GM23338 (cell line): ENCODE measurements around the gene PGR. TPM values are rescaled to one million over a fixed set of nuclear protein-coding genes. Genes with fewer than 3 reads are reported as not detected.

Source experiments
- ATAC-seq: fragments of 200-7000 bp; cut with Tn5 transposase; 3 replicates; pipeline ENCODE4 v1.9.1; 2020
- DNase-seq: peaks from one replicate; pipeline ENCODE4 v3.0.0-alpha.2; 2015; ENCODE audit warnings: low spot score
- H2AFZ ChIP-seq: fragments of 200-600 bp; sonication (generic); 2 replicates; pipeline ENCODE4 v1.8.0; 2016; ENCODE audit warnings: antibody characterized with exemption, mild to moderate bottlenecking, moderate library complexity
- H3F3A ChIP-seq: fragments of 200-600 bp; sonication (generic); replicated peaks from 2 replicates; pipeline ENCODE4 v1.8.0; 2017; ENCODE audit warnings: antibody characterized with exemption, mixed run types, low read depth
- H3K27ac ChIP-seq: fragments of 200-600 bp; sonication (generic); 2 replicates; pipeline ENCODE4 v1.6.1; 2016; ENCODE audit warnings: low read depth
- H3K27me3 ChIP-seq: fragments of 200-600 bp; sonication (generic); 2 replicates; pipeline ENCODE4 v1.8.0; 2016; ENCODE audit warnings: mild to moderate bottlenecking, mixed run types, moderate library complexity; ENCODE audit not compliant: insufficient read depth
- H3K36me3 ChIP-seq: fragments of 200-600 bp; sonication (generic); 2 replicates; pipeline ENCODE4 v1.8.0; 2016; ENCODE audit warnings: mild to moderate bottlenecking; ENCODE audit not compliant: insufficient read depth
- H3K4me1 ChIP-seq: fragments of 200-600 bp; sonication (generic); 2 replicates; pipeline ENCODE4 v1.8.0; 2016; ENCODE audit warnings: mild to moderate bottlenecking, moderate library complexity; ENCODE audit not compliant: insufficient read depth
- H3K4me2 ChIP-seq: fragments of 200-600 bp; sonication (generic); 2 replicates; pipeline ENCODE4 v1.7.1; 2017; ENCODE audit warnings: mixed run types
- H3K4me3 ChIP-seq: fragments of 200-600 bp; sonication (generic); 2 replicates; pipeline ENCODE4 v1.6.1; 2016; ENCODE audit warnings: mixed run types
- H3K79me2 ChIP-seq: fragments of 200-600 bp; sonication (generic); replicated peaks from 2 replicates; pipeline ENCODE4 v1.8.0; 2017; ENCODE audit warnings: mild to moderate bottlenecking; ENCODE audit not compliant: insufficient read depth
- H3K9me2 ChIP-seq: fragments of 200-600 bp; sonication (generic); 2 replicates; pipeline ENCODE4 v1.8.0; 2017; ENCODE audit not compliant: insufficient read depth
- H4K20me1 ChIP-seq: fragments of 200-600 bp; sonication (generic); replicated peaks from 2 replicates; pipeline ENCODE4 v1.8.0; 2017; ENCODE audit warnings: mild to moderate bottlenecking; ENCODE audit not compliant: insufficient read depth
- H3K27ac Mint-ChIP-seq: 2 replicates; pipeline ENCODE4 v1.8.0; 2020; ENCODE audit warnings: inconsistent platforms, mild to moderate bottlenecking, moderate library complexity, mixed read lengths
- H3K27me3 Mint-ChIP-seq: 3 replicates; pipeline ENCODE4 v1.8.0; 2022; ENCODE audit warnings: low read depth, mild to moderate bottlenecking, moderate library complexity, mixed read lengths, inconsistent platforms; ENCODE audit not compliant: insufficient read depth, poor library complexity
- H3K36me3 Mint-ChIP-seq: 3 replicates; pipeline ENCODE4 v1.8.0; 2021; ENCODE audit warnings: low read depth, mild to moderate bottlenecking, inconsistent platforms, moderate library complexity, mixed read lengths
- H3K4me1 Mint-ChIP-seq: 3 replicates; pipeline ENCODE4 v1.8.0; 2020; ENCODE audit warnings: mild to moderate bottlenecking, inconsistent platforms, mixed read lengths
- H3K4me3 Mint-ChIP-seq: 3 replicates; pipeline ENCODE4 v1.8.0; 2021; ENCODE audit warnings: moderate library complexity, mild to moderate bottlenecking, inconsistent platforms, mixed read lengths
- H3K9me3 Mint-ChIP-seq: 3 replicates; pipeline ENCODE4 v1.8.0; 2020; ENCODE audit warnings: moderate library complexity, mild to moderate bottlenecking, inconsistent platforms, mixed read lengths
- EZH2 ChIP-seq: fragments of 200-600 bp; sonication (generic); IDR thresholded peaks from one replicate; pipeline ENCODE4 v1.8.0; 2017; ENCODE audit warnings: antibody characterized with exemption, mild to moderate bottlenecking, low read depth; ENCODE audit not compliant: unreplicated experiment
- EZH2phosphoT487 ChIP-seq: fragments of 200-600 bp; sonication (generic); IDR thresholded peaks from one replicate; pipeline ENCODE4 v1.8.1; 2018; ENCODE audit warnings: antibody characterized with exemption; ENCODE audit not compliant: unreplicated experiment
- JUNB ChIP-seq: IDR thresholded peaks from one replicate; pipeline ENCODE4 v1.6.1; 2016; ENCODE audit warnings: antibody characterized with exemption; ENCODE audit not compliant: unreplicated experiment
- NANOG ChIP-seq: IDR thresholded peaks from 2 replicates; pipeline ENCODE4 v1.6.1; 2016; ENCODE audit warnings: antibody characterized with exemption, borderline replicate concordance
- POLR2AphosphoS5 ChIP-seq: IDR thresholded peaks from 2 replicates; pipeline ENCODE4 v1.6.1; 2016; ENCODE audit warnings: antibody characterized with exemption, low read depth
- STAT1 ChIP-seq: IDR thresholded peaks from one replicate; pipeline ENCODE4 v1.6.1; 2016; ENCODE audit warnings: antibody characterized with exemption; ENCODE audit not compliant: unreplicated experiment
- ZNF114 ChIP-seq: fragments of 250-450 bp; sonication (Bioruptor Pico); IDR thresholded peaks from 2 replicates; pipeline ENCODE4 v1.5.0; 2020; ENCODE audit warnings: mild to moderate bottlenecking, moderate library complexity
- ZNF331 ChIP-seq: fragments of 250-450 bp; sonication (Bioruptor Pico); IDR thresholded peaks from 2 replicates; pipeline ENCODE4 v1.5.0; 2020; ENCODE audit warnings: low read depth, mild to moderate bottlenecking, moderate library complexity
- long read RNA-seq: library from polyadenylated mRNA; unstranded; transcript quantifications from one replicate; pipeline ENCODE4 v2.0.0, GENCODE V29; 2020; ENCODE audit not compliant: unreplicated experiment
- polyA plus RNA-seq: library from polyadenylated mRNA; unstranded; fragments of >200 nt; fragmentation: Nextera tagmentation; extraction: Ambion mirVana; gene quantifications from 2 replicates; pipeline ENCODE4 v1.2.1, GENCODE V29; 2016
- total RNA-seq: library from RNA; depleted of rRNA; stranded (reverse); fragments of >200 nt; shearing (Covaris generic); gene quantifications from 2 replicates; pipeline ENCODE4 v1.2.3, GENCODE V29; 2014; rRNA removed
- TF ChIP-seq, protein P1 (sequence below): IDR thresholded peaks from 2 replicates; pipeline ENCODE4 v1.6.1; 2016; ENCODE audit warnings: antibody characterized with exemption

The PGR gene
- total RNA-seq (0.04 and 0.07 TPM in 2 replicates), polyA plus RNA-seq (0.11 and 0.12 TPM in 2 replicates)
- long read RNA-seq, result 0 reads

DNA sequence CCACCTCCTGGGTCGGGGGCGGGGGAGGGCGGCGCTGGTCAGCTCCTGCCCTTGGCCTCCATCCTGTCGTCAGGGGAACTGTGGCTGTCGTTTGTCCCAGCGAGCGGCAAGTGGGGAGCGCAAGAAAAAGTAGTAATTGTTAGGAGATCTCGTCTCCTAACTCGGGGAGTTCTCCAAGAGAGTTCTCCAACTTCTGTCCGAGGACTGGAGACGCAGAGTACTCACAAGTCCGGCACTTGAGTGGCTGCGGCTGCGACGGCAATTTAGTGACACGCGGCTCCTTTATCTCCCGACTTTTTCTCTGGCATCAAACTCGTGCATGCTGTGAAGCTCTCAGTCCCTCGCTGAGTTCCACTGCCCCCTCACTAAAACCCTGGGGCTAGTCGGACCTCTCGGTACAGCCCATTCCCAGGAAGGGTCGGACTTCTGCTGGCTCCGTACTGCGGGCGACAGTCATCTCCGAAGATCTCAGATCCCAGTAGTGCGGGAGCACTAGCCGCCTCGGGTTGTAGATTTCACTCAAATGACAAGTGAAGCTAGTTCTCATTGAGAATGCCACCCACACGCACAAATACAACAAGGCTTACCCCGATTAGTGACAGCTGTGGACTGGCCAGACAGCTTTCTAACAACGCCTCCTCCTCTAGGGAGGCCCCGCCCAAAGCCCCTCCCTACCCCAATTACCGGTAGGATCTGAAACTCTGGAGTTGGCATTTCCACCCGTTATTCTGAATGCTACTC lies at the start of gene PGR:
PGR (minus strand) TSS at position 611 of the 741 bp plus-strand sequence. CDS start 743 bp downstream, outside the sequence.
- no peaks in the 10 kb centered on the region; the same call in 2 of the 3 replicates for H3K9me3 Mint-ChIP-seq
- Histone ChIP-seq H3K4me3 (peak within 1 kb of the TSS; percentile 66), H3K4me1 (peaks cover 12% of the 10 kb centered on the region), H3K9me2 (no peaks in the 10 kb centered on the region), H3K79me2 (no peaks in the 10 kb centered on the region), H4K20me1 (no peaks in the 10 kb centered on the region; the same call in 1 of the 2 replicates), H3K4me2 (peak within 1 kb of the TSS; percentile 88), H3F3A (no peaks in the 10 kb centered on the region), H3K36me3 (no peaks in the 10 kb centered on the region), H3K27ac (no peak within 1 kb of the TSS), H2AFZ (peak within 1 kb of the TSS; percentile 93), H3K27me3 (peaks cover 80% of the 10 kb centered on the region)
- H3K27ac Mint-ChIP-seq, result no peak within 1 kb of the TSS
- peak; percentile 17 for ATAC-seq
- H3K4me1 Mint-ChIP-seq, result peaks cover 7% of the 10 kb centered on the region; the same call in 1 of the 3 replicates
- TF ChIP-seq EZH2, result peak; percentile 89
- TF ChIP-seq POLR2AphosphoS5, result no peak
- no peak for TF ChIP-seq STAT1
- no peak for TF ChIP-seq ZNF114 (CRISPR knock-in tag)
- TF ChIP-seq EZH2phosphoT487, result peak; percentile 70
- peak; percentile 55 for DNase-seq
- H3K27me3 Mint-ChIP-seq, result peaks cover 50% of the 10 kb centered on the region
- peak within 1 kb of the TSS; percentile 77 for H3K4me3 Mint-ChIP-seq
- H3K36me3 Mint-ChIP-seq, result no peaks in the 10 kb centered on the region

DNA sequence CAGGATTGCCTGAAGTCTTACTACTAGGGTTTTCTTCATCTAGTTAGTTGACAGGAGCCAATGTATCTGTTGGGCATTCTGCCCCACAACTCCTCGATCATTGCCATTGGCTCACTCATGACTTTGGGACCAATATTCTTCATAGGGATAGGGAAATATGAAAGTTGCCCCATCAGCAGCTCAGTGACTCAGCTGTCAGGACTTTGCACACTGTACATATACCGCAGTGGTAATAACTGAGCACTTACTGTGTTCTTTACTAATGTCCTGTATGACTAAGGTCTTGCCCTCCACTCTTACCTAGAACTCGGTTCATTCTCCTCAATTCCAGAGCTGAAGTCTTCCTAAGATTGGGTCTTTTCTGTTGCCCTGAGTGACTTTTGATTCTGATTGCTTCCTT lies 46.8 kb upstream of the PGR start:
- Histone ChIP-seq H3K4me1 (no peaks in the 10 kb centered on the region), H4K20me1 (no peaks in the 10 kb centered on the region), H3K79me2 (no peaks in the 10 kb centered on the region), H3K4me3 (no peak overlapping the region), H2AFZ (no peak overlapping the region; the same call in 1 of the 2 replicates), H3K9me2 (no peaks in the 10 kb centered on the region), H3K27ac (no peak overlapping the region), H3K4me2 (no peak overlapping the region), H3F3A (no peaks in the 10 kb centered on the region), H3K27me3 (no peaks in the 10 kb centered on the region), H3K36me3 (no peaks in the 10 kb centered on the region)
- H3K36me3 Mint-ChIP-seq, result no peaks in the 10 kb centered on the region
- no peak overlapping the region for H3K4me3 Mint-ChIP-seq
- ATAC-seq, result no peak
- H3K27ac Mint-ChIP-seq, result no peak overlapping the region
- H3K9me3 Mint-ChIP-seq, result no peaks in the 10 kb centered on the region; the same call in 2 of the 3 replicates
- DNase-seq, result no peak
- H3K4me1 Mint-ChIP-seq, result no peaks in the 10 kb centered on the region
- TF ChIP-seq EZH2phosphoT487, result no peak
- TF ChIP-seq JUNB, result no peak
- no peaks in the 10 kb centered on the region for H3K27me3 Mint-ChIP-seq

DNA sequence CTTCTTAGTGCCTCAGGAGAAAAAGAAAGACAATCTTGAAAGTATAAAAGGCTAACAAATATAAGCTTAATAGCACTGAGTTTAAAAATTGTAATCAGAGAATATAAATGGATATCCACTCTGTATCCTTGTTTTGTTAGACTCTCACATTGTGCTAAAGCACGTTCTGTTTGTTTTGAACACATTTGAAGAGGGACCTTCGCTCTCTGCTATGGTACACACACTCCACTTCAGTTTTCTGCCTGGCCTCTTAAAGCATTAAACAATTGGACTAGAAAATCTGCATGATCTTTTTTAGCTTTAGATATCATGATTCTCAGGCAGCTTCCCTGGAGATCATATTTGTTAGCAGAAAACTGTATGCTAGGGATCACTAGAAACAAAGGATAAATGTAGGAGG lies 40.3 kb upstream of the PGR start:
- no peak overlapping the region for H3K4me3 ChIP-seq
- H3K36me3 ChIP-seq, result no peaks in the 10 kb centered on the region
- no peaks in the 10 kb centered on the region for H3K36me3 Mint-ChIP-seq
- H3K27ac ChIP-seq, result no peak overlapping the region
- H3K27me3 ChIP-seq, result no peaks in the 10 kb centered on the region
- H3K79me2 ChIP-seq, result no peaks in the 10 kb centered on the region
- no peak overlapping the region for H3K27ac Mint-ChIP-seq
- no peak overlapping the region for H3K4me2 ChIP-seq
- H3K4me1 Mint-ChIP-seq, result no peaks in the 10 kb centered on the region
- no peaks in the 10 kb centered on the region for H4K20me1 ChIP-seq
- H3K9me3 Mint-ChIP-seq, result no peaks in the 10 kb centered on the region; the same call in 2 of the 3 replicates
- ATAC-seq, result no peak
- no peaks in the 10 kb centered on the region for H3F3A ChIP-seq
- no peak overlapping the region for H2AFZ ChIP-seq
- no peaks in the 10 kb centered on the region for H3K4me1 ChIP-seq
- H3K9me2 ChIP-seq, result no peaks in the 10 kb centered on the region
- TF ChIP-seq STAT1 (no peak), POLR2AphosphoS5 (no peak), ZNF331 (CRISPR knock-in tag) (no peak), ZNF114 (CRISPR knock-in tag) (no peak), EZH2phosphoT487 (no peak), EZH2 (no peak), NANOG (no peak)
- TF ChIP-seq, protein P1, sequence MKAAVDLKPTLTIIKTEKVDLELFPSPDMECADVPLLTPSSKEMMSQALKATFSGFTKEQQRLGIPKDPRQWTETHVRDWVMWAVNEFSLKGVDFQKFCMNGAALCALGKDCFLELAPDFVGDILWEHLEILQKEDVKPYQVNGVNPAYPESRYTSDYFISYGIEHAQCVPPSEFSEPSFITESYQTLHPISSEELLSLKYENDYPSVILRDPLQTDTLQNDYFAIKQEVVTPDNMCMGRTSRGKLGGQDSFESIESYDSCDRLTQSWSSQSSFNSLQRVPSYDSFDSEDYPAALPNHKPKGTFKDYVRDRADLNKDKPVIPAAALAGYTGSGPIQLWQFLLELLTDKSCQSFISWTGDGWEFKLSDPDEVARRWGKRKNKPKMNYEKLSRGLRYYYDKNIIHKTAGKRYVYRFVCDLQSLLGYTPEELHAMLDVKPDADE, result no peak
- H3K27me3 Mint-ChIP-seq, result no peaks in the 10 kb centered on the region
- no peak for DNase-seq
- H3K4me3 Mint-ChIP-seq, result no peak overlapping the region
